ENCODE data around the gene BTBD19.

The BTBD19 gene

GRCh38 chr1:44862829-44863401, 54.6 kb downstream of the BTBD19 start:
- no peak for DNase-seq
